Skeletal muscle cell (primary cell): ENCODE results near the gene CFLAR.
"Not testable (repeated sequence)": the region's sequence is repeated elsewhere in the genome, so short reads cannot be mapped to it uniquely, and the experiment has no call there.

Experiments used
- DNase-seq: peaks from one replicate; pipeline ENCODE4 v3.0.0-alpha.2; 2010; ENCODE audit warnings: low read depth
- H3K4me3 ChIP-seq: 2 replicates; pipeline ENCODE4 v1.5.1; 2011; ENCODE audit warnings: low read depth, mild to moderate bottlenecking, control low read depth, low read length, moderate library complexity

Gene CFLAR

DNA sequence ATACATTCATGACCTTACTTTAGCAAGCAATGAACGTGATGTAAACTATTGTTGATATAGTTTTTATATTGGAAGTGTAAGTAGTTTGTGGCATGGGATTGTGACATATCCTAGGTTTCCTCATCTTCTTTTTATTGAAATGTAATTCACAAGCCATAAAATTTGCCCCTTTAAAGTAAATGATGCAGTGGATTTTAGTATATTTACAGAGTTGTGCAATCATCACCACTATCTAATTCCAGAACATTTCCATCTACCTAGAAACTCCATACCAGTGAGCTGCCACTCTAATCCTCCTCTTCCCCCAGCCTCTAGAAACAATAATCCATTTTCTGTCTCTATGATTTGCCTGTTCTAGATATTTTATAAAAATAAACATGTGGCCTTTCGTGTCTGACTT is 56.3 kb downstream of the CFLAR start:
- H3K4me3 ChIP-seq: no peak overlapping the region
- no peak for DNase-seq

DNA sequence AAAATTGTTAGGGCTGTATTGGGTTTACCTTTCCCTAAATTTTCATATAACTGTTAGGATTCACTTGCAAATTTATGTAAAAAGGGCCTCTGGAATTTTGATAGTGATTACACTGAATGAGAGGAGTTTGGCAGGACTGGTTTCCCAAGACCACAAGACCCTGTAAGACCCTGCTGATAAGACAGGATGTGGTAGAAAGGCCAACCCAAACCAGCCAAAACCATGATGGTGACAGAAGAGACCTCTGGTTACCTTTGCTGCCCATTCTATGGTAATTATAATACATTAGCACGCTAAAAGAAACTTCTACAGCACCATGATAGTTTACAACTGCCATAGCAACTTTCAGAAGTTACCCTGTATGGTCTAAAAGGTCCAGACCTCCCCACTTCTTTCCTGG is 58.7 kb downstream of the CFLAR start:
- no peak for DNase-seq

DNA sequence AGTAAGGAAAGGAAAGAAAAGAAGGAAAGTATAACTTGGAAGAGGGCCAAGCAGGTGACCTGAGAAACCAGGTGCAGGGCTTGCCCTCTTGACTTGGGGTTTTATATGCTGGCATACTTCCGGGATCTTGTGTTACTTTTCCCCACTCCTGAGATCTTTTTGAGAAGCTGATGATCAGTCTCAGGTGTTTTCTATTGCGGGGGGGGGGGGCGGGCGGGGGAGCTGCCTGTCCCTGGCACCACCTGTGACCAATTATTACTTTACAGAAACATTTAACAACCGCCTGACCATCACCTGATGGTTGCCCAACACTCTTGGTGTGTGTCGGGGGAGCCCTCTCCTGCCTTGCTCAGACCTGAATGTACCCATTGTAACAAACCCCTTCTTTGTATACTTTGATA is 60.1 kb downstream of the CFLAR start:
- no peak for DNase-seq
- H3K4me3 ChIP-seq: no peak overlapping the region

More for the DNA sequence above, 58.7 kb downstream of the CFLAR start:
- H3K4me3 ChIP-seq: no peak overlapping the region

DNA sequence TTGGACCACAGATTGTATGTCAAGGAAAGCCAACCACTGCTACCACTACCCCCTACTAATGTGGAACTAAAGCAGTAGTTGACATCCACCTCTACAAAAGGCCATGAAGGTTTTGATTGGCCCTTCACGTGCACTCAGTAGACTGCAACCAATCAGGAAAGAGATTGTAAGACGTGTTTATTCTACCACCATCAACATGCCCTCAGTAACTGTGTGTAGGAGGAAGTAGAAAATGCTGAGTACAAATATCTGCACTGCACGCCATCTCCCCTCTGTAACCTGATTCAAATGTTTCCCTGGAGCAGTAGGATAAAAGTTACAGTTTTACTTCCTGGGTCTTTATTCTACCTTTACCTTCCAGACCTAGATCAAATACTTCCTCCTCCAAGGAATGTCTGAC is 64.0 kb downstream of the CFLAR start:
- DNase-seq: no peak
- H3K4me3 ChIP-seq: no peak overlapping the region

DNA sequence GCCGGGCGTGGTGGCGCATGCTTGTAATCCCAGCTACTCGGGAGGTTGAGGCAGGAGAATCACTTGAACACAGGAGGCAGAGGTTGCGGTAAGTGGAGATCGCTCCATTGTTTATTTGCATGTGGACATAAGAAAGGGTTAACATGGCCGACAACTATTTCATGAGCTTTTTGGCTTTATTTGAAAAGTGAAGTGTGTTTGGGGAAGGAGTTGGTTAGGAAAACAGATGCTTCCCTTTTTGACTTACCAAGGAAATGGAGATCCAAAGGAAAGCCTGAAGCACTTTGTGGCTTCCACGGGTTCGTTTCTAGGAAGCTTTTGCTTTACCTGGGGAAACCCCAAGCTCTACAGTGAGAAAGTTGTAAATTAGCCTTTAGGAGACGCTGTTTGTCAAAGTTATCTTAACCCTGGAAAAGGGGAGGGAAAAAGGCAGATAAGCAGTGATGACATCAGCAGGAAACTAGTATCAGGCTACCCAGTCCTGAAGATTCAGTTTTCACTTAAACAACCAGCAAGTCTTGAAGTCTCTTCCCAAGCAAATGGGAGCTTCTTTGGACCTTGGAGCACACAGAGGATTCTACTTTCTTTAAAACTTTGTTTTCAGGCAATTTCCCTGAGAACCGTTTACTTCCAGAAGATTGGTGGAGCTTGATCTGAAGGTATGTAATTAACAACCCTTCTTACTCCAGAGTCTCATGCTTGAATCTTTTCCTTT is 66.8 kb downstream of the CFLAR start, which contains the start of gene CASP10:
Gene CASP10 (plus strand): TSS at position 492 of the 715 bp plus-strand sequence. CDS start 2,637 bp downstream, outside the sequence.
- H3K4me3 ChIP-seq: no peak within 1 kb of the TSS
- no peak for DNase-seq

DNA sequence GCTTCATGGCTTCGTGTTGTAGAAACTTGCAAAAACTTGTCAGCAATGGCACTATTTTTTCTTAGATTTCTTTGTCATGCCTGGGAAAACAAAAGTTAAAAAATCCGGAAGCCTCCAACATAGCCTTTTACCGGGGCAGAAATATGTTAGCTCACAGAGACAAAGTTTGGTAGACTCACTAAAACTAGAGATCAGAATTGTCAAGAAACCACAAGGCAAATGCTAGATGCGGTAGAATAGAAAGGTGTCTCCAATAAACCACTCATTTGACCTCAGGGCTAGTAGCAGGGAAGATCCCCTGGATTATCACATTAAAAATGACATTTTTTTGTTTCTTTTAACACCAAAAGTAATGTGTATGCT is 67.4 kb downstream of the CFLAR start:
- H3K4me3 ChIP-seq: no peak overlapping the region
- DNase-seq: no peak

DNA sequence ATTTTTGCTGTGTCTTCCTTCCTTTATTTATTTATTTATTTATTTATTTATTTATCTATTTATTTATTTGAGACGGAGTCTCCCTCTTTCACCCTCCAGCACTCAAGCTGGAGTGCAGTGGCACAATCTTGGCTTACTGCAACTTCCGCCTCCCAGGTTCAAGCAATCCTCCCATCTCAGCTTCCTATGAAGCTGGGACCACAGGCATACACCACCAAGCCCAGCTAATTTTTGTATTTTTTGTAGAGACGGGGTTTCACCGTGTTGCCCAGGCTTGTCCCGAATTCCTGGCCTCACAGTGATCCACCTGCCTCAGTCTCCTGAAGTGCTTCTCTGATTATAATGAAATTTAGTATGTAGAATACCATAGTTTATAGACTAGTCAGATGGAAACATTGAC is 67.9 kb downstream of the CFLAR start:
- H3K4me3 ChIP-seq, DNase-seq: not testable (repeated sequence)

DNA sequence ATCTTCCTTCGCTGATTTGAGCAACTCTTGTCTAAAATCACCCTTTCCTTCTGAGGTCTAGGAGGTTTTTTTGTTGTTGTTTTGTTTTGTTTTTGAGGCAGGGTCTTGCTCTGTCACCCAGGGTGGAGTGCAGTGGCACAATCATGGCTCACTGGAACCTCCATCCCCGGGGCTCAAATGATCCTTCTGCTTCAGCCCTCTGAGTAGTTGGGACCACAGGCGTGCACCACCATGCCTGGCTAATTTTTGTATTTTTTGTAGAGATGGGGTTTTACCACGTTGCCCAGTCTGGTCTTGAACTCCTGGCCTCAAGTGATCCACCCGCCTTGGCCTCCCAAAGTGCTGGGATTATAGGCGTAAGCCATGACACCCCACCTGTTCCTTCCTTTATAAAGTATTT is 68.3 kb downstream of the CFLAR start:
- not testable (repeated sequence) for DNase-seq, H3K4me3 ChIP-seq

DNA sequence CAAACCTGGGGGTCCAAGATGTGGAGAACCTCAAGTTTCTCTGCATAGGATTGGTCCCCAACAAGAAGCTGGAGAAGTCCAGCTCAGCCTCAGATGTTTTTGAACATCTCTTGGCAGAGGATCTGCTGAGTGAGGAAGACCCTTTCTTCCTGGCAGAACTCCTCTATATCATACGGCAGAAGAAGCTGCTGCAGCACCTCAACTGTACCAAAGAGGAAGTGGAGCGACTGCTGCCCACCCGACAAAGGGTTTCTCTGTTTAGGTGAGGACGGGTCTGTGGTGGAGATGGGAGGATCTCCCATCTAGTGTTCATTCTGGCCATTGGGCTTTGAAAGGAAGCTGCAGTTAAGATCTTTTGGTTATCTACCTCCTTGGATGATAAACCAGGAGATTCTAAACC is 69.9 kb downstream of the CFLAR start:
- H3K4me3 ChIP-seq: no peak overlapping the region

DNA sequence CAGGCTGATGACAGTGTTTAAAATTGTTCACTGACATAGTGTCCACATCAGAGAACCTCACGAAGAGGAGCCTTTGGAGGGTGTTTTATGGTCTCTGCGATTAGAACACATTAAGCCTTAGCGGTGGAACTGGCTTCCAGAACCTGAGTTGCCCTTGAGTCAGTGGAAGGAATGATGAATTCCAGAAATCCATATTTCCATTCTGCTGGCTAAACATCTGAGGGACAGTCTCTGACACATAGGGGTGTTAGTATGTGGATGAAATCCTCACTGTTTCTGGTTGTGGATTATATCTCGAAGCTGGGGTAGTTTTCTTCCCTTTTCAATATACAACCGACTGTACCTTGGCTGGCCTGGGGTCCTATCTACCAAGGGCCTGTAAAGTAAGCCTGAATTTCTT is 71.0 kb downstream of the CFLAR start:
- DNase-seq: no peak
- no peak overlapping the region for H3K4me3 ChIP-seq

More for the DNA sequence above, 69.9 kb downstream of the CFLAR start:
- no peak for DNase-seq

DNA sequence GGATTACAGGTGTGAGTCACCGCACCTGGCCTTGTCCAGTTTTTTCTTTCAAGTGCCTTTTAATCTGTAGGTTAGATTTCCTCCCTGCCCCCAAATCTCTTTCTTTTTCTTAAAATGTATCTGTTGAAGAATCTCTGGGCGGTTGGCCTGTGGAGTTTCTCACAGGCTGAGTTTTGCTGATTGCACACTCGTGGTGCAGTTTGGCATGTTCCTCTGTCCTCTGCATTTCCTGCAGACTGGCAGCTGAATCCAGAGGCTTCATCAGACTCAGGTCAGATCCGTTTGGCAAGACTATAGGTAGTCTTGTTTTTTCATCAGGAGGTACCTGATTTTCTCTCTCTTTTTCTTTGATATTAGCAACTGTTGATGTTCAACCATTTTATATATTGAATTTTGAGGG is 72.5 kb downstream of the CFLAR start:
- DNase-seq: no peak

DNA sequence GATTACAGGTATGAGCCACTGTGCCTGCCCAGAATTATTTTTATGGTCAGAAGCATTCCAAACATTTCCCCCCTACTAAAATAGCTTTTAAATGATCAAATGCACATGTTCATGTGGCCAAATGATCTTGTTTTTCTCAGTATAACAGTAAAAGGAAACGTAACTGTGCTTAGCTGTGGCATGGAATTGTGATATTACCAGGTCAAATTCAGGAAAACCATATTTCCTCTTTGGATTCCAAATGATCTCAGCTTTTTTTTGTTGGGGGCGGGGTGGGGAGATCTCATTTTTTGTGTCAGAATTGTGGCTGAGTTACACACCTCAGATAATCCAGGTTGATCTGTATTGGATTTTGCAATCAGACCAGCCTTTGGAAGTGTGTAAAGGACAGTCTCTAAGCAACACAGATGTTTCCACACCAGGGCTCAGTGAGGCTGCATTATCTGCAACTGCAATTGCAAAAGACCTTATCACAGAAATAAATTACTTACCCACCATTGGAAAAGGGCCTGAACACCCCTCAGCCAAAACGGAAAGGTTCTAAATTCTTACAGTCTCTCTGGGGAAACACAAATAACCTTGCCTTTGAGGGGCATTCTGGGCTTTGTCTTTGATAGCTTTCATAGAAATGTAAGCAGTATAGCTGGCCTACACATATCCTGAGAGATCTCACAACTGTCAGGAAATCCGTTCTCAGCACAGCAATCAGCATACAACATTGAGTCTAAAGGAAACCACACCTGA is 75.3 kb downstream of the CFLAR start:
- no peak overlapping the region for H3K4me3 ChIP-seq
- DNase-seq: no peak

More for the DNA sequence above, 72.5 kb downstream of the CFLAR start:
- H3K4me3 ChIP-seq: no peak overlapping the region

DNA sequence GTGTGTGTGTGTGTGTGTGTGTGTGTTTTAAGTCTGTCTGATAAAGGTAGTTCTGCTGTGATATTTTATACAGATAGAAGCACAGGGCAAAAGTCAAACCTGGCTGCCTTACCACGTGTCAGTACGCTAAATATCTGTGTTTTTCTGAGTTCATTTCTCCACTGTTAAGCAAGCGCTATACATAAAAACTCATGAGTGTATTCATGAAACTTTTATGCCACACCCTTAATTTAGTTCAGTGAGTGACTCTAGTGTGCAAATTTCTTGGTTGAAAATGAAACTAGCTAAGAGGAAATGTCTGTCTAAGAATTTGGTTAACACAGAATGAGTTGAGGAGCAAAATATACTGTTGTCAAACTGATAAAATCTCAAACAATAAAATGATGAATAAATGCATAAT is 78.1 kb downstream of the CFLAR start:
- no peak for DNase-seq
- H3K4me3 ChIP-seq: no peak overlapping the region

DNA sequence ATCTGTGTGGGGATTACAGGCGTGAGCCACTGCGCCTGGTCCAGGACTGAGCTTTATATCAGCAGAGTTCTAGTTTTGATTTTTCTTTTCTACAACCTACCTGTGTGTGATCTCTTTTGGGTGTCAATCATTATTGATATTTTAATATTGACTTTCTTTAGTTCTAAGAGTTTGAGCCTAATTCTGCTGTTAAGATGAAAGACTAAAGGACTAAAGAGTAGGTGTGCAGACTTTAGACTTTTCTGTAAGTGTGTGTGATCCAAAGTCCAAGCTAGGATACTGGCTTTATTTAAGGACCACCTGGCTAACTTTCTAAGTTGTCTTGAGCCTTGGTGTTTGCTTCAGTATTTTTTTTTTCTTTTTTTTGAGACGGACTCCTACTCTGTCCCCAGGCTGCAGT is 79.4 kb downstream of the CFLAR start:
- H3K4me3 ChIP-seq: no peak overlapping the region

DNA sequence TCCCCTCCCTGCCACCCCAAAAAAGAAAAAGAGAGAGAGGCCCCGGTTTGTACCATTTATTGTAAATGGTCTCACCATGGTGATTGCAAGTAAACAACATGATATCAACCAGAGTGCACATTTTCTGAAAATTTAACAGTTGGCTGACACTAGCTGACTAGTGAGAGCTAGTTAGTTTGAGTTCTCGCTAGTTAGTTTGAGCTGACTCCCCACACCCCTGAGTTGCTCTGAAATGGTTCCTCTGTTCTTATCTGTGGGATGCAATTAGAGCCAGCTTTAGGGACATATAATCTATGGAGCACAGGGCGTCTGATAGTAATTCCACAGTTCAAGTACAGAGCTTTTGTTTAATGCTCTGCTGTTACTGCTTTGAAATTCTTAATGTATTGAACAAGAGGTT is 80.0 kb downstream of the CFLAR start:
- DNase-seq: no peak
- H3K4me3 ChIP-seq: no peak overlapping the region

More for the DNA sequence above, 79.4 kb downstream of the CFLAR start:
- DNase-seq: no peak

DNA sequence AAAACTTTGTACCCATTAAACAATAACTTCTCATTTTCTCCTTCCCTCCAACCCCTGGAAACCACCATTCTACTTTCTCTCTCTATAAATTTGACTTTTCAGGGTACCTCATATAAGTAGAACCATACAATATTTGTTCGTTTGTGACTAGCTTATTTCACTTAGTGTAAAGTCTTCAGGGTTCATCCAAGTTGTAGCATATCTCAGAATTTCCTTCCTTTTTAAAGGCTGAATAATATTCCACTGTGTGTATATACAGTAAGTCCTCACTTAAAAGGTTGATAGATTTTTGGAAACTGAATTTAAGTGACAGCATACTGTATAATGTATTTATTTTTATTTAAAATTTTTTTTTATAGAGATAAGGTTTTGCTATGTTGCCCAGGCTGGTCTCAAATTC is 80.8 kb downstream of the CFLAR start:
- no peak for DNase-seq

DNA sequence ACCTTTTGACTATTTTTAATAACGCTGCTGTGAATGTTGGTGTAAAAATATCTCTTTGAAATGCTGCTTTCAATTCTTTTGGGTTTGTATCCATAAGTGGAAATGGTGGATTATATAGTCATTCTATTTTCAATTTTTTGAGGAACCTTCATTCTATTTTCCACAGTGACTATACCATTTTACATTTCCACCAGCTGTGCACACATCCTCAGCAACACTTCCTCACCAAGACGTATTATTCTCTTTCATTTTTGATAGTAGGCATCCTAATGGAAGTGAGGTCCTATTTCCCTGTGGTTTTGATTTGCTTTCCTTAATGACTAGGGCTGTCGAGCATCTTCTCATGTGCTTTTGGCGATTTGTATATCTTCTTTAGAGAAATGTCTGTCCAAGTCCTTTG is 81.8 kb downstream of the CFLAR start:
- DNase-seq: no peak
- H3K4me3 ChIP-seq: no peak overlapping the region

More for the DNA sequence above, 80.8 kb downstream of the CFLAR start:
- no peak overlapping the region for H3K4me3 ChIP-seq

DNA sequence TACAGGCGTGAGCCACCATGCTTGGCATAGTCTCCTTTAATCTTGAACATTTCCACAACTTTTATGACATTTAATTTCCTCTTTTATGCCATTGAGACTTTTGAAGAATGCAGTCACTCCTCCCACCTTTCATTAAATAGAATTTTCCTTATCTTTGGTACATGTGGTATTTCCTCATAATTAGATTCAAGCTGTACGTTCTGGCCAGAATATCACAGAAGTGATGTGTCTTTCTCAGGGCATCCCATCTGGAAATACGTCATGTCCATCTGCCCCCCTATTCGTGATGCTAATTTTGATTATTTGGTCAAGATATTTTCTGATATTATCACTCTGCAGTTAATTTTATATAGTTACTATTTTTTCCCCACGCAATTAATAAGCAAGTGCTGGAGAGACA is 83.9 kb downstream of the CFLAR start:
- H3K4me3 ChIP-seq: no peak overlapping the region
- DNase-seq: no peak

DNA sequence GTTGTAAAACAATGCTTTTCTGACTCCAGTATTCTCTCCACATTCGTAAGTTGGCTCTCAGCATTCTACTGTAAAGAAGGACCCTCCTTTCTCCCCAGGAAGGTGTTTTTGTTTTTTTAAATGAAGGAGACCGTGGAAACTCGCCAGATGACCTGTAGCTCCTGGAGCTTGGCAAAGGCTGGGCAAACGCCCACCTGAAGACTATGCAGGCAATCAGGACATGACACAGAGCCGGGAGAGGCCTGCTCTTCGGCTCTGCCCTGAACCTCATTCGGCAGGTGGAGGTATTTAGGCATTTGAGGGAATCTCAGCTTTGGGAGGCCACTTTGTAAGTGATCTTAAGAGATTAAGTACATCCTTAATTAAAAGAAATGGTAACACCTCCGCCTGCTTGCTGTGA is 84.4 kb downstream of the CFLAR start:
- no peak for DNase-seq
- H3K4me3 ChIP-seq: no peak overlapping the region

DNA sequence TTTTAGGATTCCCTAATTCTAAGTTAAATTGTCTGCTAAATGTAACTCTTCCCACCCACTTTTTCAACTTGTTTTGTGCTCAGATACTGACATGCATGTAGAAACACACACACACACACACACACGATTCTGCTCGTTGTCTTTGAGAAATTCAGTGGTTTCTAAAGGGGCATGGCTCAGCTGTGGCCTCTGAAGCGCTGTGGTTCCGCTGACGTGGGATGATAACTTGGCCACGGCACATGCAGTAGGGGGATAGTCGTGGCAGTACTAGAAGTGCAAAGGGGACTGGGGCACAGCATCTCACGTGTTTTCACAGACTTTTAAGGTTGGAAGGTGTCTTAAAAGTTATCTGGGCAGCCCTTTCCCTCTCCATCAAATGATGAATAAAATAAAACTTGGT is 85.4 kb downstream of the CFLAR start:
- H3K4me3 ChIP-seq: no peak overlapping the region
- no peak for DNase-seq
